ENCODE results near the gene KRTAP20-4.

The KRTAP20-4 gene

GRCh38 chr21:30652891-30653290, 32.5 kb downstream of the KRTAP20-4 start:
- no peak for DNase-seq (ENCODE audit: low spot score)

GRCh38 chr21:30668776-30669175, 48.3 kb downstream of the KRTAP20-4 start:
- DNase-seq (ENCODE audit: low spot score), result no peak

All from ecto neural progenitor cell (in vitro differentiated cells).